WERI-Rb-1 (cell line): ENCODE data around the gene DDX27.

ENCODE experiments used
- DNase-seq: peaks from one replicate; pipeline ENCODE4 v3.0.0-alpha.2; 2020
- H3K27ac ChIP-seq: fragments of 250-450 bp; sonication (Bioruptor Pico); 2 replicates; pipeline ENCODE4 v1.5.1; 2020; ENCODE audit warnings: mild to moderate bottlenecking, moderate library complexity
- H3K27me3 ChIP-seq: fragments of 250-450 bp; sonication (Bioruptor Pico); 2 replicates; pipeline ENCODE4 v1.5.1; 2021; ENCODE audit warnings: mild to moderate bottlenecking, low read depth, moderate library complexity; ENCODE audit not compliant: insufficient read depth, severe bottlenecking
- H3K36me3 ChIP-seq: fragments of 250-450 bp; sonication (Bioruptor Pico); 2 replicates; pipeline ENCODE4 v1.5.1; 2020; ENCODE audit warnings: mild to moderate bottlenecking, moderate library complexity
- H3K4me3 ChIP-seq: 2 replicates; pipeline ENCODE4 v1.5.1; 2011; ENCODE audit warnings: low read depth, mild to moderate bottlenecking, control low read depth, low read length
- H3K9me3 ChIP-seq: fragments of 250-450 bp; sonication (Bioruptor Pico); 2 replicates; pipeline ENCODE4 v1.5.1; 2021; ENCODE audit warnings: mild to moderate bottlenecking, moderate library complexity; ENCODE audit not compliant: severe bottlenecking
- CTCF ChIP-seq: IDR thresholded peaks from 2 replicates; pipeline ENCODE4 v1.5.1; 2011; ENCODE audit warnings: low read depth, mild to moderate bottlenecking, control low read depth, inconsistent platforms, low read length

The DDX27 gene

GRCh38 chr20:49291200-49291599 lies 72.0 kb downstream of the DDX27 start:
- no peak overlapping the region for H3K27ac ChIP-seq
- DNase-seq: no peak
- H3K36me3 ChIP-seq: peaks cover 74% of the 10 kb centered on the region
- no peak for TF ChIP-seq CTCF
- H3K27me3 ChIP-seq: no peaks in the 10 kb centered on the region
- H3K9me3 ChIP-seq: no peaks in the 10 kb centered on the region
- H3K4me3 ChIP-seq: no peak overlapping the region

- no peak for TF ChIP-seq CTCF
- Histone ChIP-seq H3K36me3 (peaks cover 66% of the 10 kb centered on the region), H3K9me3 (no peaks in the 10 kb centered on the region), H3K27me3 (no peaks in the 10 kb centered on the region), H3K27ac (no peak overlapping the region), H3K4me3 (no peak overlapping the region)
- no peak for DNase-seq
Measured at GRCh38 chr20:49292010-49292409, 72.8 kb downstream of the DDX27 start.

GRCh38 chr20:49293122-49293521 lies 73.9 kb downstream of the DDX27 start:
- peaks cover 55% of the 10 kb centered on the region for H3K36me3 ChIP-seq
- H3K27ac ChIP-seq: no peak overlapping the region
- no peaks in the 10 kb centered on the region for H3K9me3 ChIP-seq
- no peaks in the 10 kb centered on the region for H3K27me3 ChIP-seq
- DNase-seq: no peak
- no peak overlapping the region for H3K4me3 ChIP-seq
- TF ChIP-seq CTCF: no peak
